ENCODE results near the gene CRAMP1.
"Not testable (repeated sequence)": the region's sequence is repeated elsewhere in the genome, so short reads cannot be mapped to it uniquely, and the experiment has no call there.

Gene CRAMP1

DNA sequence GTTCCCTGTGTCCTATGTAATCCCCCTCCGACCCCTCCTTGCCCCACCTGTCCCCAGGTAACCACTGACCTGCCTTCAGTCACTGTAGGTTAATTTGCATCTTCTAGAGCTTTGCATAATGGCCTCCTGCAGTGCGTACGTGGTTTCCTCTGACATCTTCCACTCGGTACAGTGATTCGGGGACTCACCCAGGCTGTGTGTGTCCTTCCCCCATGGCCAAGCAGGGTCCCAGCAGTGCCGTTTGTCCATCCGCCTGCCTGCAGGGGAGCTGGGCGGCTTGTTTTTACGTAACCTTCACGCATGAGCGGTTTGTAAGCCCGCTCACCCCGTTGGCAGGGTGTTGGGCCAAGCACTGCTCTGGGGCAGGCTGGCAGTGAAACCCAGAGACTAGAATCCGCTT, 101.8 kb downstream of the CRAMP1 start:
- no peak for DNase-seq (ENCODE audit: low read depth)

DNA sequence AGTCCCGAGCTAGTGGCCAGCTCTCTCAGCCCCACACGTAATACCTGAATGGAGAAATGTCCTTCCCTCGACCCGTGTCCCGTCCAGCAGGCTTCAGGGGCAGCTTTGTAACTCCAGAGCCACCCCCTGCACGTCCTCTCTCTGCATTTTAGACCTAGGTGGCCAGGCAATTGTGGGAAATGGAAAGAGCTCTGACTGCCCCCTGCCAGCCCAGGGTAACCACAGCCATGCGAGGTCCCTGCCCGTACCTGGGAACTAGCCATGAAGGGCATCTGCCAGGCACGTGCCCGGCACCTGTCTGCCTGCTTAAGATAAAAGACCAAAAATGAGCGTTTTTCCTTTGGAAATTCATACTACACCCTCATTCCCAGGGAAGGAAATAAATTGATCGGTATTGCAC, 103.1 kb downstream of the CRAMP1 start:
- DNase-seq (ENCODE audit: low read depth) = no peak

DNA sequence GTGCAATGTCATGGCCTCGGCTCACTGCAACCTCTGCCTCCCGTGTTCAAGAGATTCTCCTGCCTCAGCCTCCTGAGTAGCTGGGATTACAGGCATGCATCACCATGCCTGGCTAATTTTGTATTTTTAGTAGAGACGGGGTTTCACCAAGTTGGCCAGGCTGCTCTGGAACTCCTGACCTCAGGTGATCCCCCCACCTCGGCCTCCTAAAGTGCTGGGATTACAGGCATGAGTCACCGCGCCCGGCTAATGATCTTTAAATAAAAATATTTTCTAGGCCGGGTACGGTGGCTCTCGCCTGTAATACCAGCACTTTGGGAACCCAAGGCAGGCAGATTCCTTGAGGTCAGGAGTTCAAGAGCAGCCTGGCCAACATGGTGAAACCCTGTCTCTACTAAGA, 106.1 kb downstream of the CRAMP1 start:
- not testable (repeated sequence) for DNase-seq (ENCODE audit: low read depth)

- DNase-seq (ENCODE audit: low read depth) = not testable (repeated sequence)
Measured at GRCh38 chr16:1719559-1720229, 107.5 kb downstream of the CRAMP1 start.

GRCh38 chr16:1721372-1721771, 109.2 kb downstream of the CRAMP1 start:
- DNase-seq (ENCODE audit: low read depth) = no peak

GRCh38 chr16:1723450-1724147, 111.4 kb downstream of the CRAMP1 start:
- DNase-seq (ENCODE audit: low read depth) = no peak

DNA sequence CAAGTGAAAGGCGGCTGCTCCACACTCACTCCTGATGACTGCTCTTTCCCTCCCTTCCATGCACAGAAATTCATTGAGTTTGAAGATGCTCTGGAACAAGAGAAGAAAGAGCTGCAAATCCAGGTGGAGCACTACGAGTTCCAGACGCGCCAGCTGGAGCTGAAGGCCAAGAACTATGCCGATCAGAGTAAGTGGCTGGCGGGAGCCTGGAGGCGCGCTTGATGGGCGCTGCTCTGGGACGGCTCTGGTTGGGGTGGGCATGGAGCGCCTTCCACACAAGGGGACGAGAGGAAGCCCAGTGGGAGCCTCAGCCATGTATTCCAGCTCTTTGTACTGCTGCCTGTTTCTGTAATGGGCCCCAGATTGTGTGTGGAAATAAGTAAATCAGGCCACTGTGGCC, 112.3 kb downstream of the CRAMP1 start:
- DNase-seq (ENCODE audit: low read depth) = no peak

GRCh38 chr16:1726661-1727502, 114.7 kb downstream of the CRAMP1 start:
- no peak for DNase-seq (ENCODE audit: low read depth)
